GM12878 (cell line): ENCODE data around the gene TSHZ2. TPM values are rescaled to one million over a fixed set of nuclear protein-coding genes. Genes with fewer than 3 reads are reported as not detected.

Experiments
- ATAC-seq: fragments of 200-7000 bp; cut with Tn5 transposase; 3 replicates; pipeline ENCODE4 v1.9.1; 2020; ENCODE audit warnings: mild to moderate bottlenecking, moderate library complexity
- BruUV-seq: library from RNA; stranded (reverse); fragments of 400-500 nt; replicated peaks from 2 replicates; lab custom pipeline; 2021; lab: Mats Ljungman, UMichigan
- CTCF ChIA-PET: fragments of 300-600 bp; sonication (Branson Sonifier 250); formaldehyde crosslinking; extraction: SDS; loops from one replicate; lab custom pipeline; 2021; ENCODE audit warnings: inconsistent platforms; lab: Yijun Ruan, JAX
- POLR2A ChIA-PET: fragments of 350-600 bp; formaldehyde crosslinking; extraction: SDS; loops from one replicate; lab custom pipeline; 2021; ENCODE audit warnings: inconsistent platforms; lab: Charles Lee
- RAD21 ChIA-PET: fragments of 300-600 bp; sonication (Branson Sonifier 250); formaldehyde crosslinking; loops from one replicate; lab custom pipeline; 2023; ENCODE audit warnings: antibody characterized with exemption; ENCODE audit not compliant: unreplicated experiment; lab: Charles Lee
- SMC1A ChIA-PET: fragments of 300-600 bp; sonication (Branson Sonifier 250); formaldehyde crosslinking; loops from one replicate; lab custom pipeline; 2023; ENCODE audit not compliant: unreplicated experiment, uncharacterized antibody; lab: Charles Lee
- DNase-seq: peaks from one replicate; pipeline ENCODE4 v3.0.0-alpha.2; 2011; ENCODE audit warnings: low read depth, low spot score
- FAIRE-seq: peaks from 3 replicates; lab custom pipeline; 2011; peaks lifted over from hg19 to GRCh38; lab: Jason Lieb, UNC
- H2AFZ ChIP-seq: 2 replicates; pipeline ENCODE4 v1.6.0; 2011; ENCODE audit warnings: low read depth, low read length, control low read depth; ENCODE audit not compliant: control insufficient read depth
- H3K27ac ChIP-seq: 2 replicates; pipeline ENCODE4 v1.5.1; 2011; ENCODE audit warnings: control low read depth; ENCODE audit not compliant: control insufficient read depth, insufficient read depth
- H3K27me3 ChIP-seq, 2 experiments: replicated peaks in 1 of 2; 2 replicates each; pipeline versions ENCODE4 v1.6.0 to v1.6.1; 2011; ENCODE audit warnings: low read length in 1 of 2; ENCODE audit not compliant: control insufficient read depth in 2 of 2, insufficient read depth in 2 of 2
- H3K36me3 ChIP-seq, 2 experiments: 2 replicates each; pipeline ENCODE4 v1.5.1; 2011; ENCODE audit warnings: low read length in 1 of 2; ENCODE audit not compliant: control insufficient read depth in 2 of 2, insufficient read depth in 2 of 2
- H3K4me1 ChIP-seq: 2 replicates; pipeline ENCODE4 v1.6.1; 2011; ENCODE audit warnings: mild to moderate bottlenecking, low read length, moderate library complexity, mixed read lengths; ENCODE audit not compliant: control insufficient read depth, insufficient read depth
- H3K4me2 ChIP-seq: 2 replicates; pipeline ENCODE4 v1.6.0; 2011; ENCODE audit warnings: control low read depth; ENCODE audit not compliant: control insufficient read depth, insufficient read depth
- H3K4me3 ChIP-seq: fragments of 200-600 bp; sonication (generic); 2 replicates; pipeline ENCODE4 v1.5.1; 2016
- H3K79me2 ChIP-seq: 2 replicates; pipeline ENCODE4 v1.6.0; 2011; ENCODE audit warnings: low read length; ENCODE audit not compliant: control insufficient read depth, insufficient read depth
- H3K9ac ChIP-seq: 2 replicates; pipeline ENCODE4 v1.8.0; 2011; ENCODE audit warnings: low read length, control low read depth, mixed read lengths; ENCODE audit not compliant: control insufficient read depth, insufficient read depth
- H3K9me3 ChIP-seq: replicated peaks from 3 replicates; pipeline ENCODE4 v1.5.1; 2011; ENCODE audit warnings: mild to moderate bottlenecking, low read length; ENCODE audit not compliant: control insufficient read depth, insufficient read depth
- H4K20me1 ChIP-seq: 2 replicates; pipeline ENCODE4 v1.6.0; 2011; ENCODE audit not compliant: control insufficient read depth, insufficient read depth
- RAD21 ChIP-seq: IDR thresholded peaks from 2 replicates; pipeline ENCODE4 v1.6.1; 2011; ENCODE audit warnings: mild to moderate bottlenecking, low read depth, low read length, moderate library complexity; ENCODE audit not compliant: insufficient read depth
- RAD51 ChIP-seq: fragments of 450-650 bp; IDR thresholded peaks from 2 replicates; pipeline ENCODE4 v1.6.1; 2016; ENCODE audit warnings: moderate library complexity, mild to moderate bottlenecking, inconsistent platforms
- SMARCA5 ChIP-seq: fragments of 450-650 bp; IDR thresholded peaks from 2 replicates; pipeline ENCODE4 v1.6.1; 2017; ENCODE audit warnings: mild to moderate bottlenecking
- SMC3 ChIP-seq: IDR thresholded peaks from 2 replicates; pipeline ENCODE4 v1.6.1; 2011; ENCODE audit warnings: low read length, improper control_type of control experiment, borderline replicate concordance
- SP1 ChIP-seq: IDR thresholded peaks from one replicate; pipeline ENCODE4 v1.6.1; 2011; ENCODE audit warnings: low read depth, low read length
- TCF12 ChIP-seq: IDR thresholded peaks from 2 replicates; pipeline ENCODE4 v1.6.1; 2011; ENCODE audit warnings: low read depth, mild to moderate bottlenecking, low read length
- TCF3 ChIP-seq: IDR thresholded peaks from 2 replicates; pipeline ENCODE4 v1.6.1; 2012; ENCODE audit warnings: low read depth, mild to moderate bottlenecking, low read length, borderline replicate concordance; ENCODE audit not compliant: insufficient read depth
- YY1 ChIP-seq: IDR thresholded peaks from 2 replicates; pipeline ENCODE4 v1.6.1; 2011; ENCODE audit warnings: low read depth, mild to moderate bottlenecking, low read length
- ZNF274 ChIP-seq: IDR thresholded peaks from one replicate; pipeline ENCODE4 v1.8.0; 2011; ENCODE audit not compliant: insufficient read length, insufficient read depth
- WGBS: methylation state at CpG from one replicate; pipeline ENCODE4 v1.1.6; 2016; ENCODE audit warnings: low lambda C conversion rate; ENCODE audit not compliant: insufficient replicate concordance, insufficient coverage; ENCODE audit errors: missing lambda C conversion rate; 5-methylcytosine and 5-hydroxymethylcytosine counted together
- in situ Hi-C: fragments of 300-500 bp; cut with MboI; formaldehyde crosslinking; loops from 9 replicates; pipeline ENCODE4 v1.14.3; 2018; ENCODE audit warnings: mixed read lengths
- intact Hi-C: fragments of 100-400 bp; cut with micrococcal nuclease; formaldehyde crosslinking; loops from one replicate; pipeline ENCODE4 v1.14.2; 2022; ENCODE audit not compliant: unreplicated experiment
- polyA plus RNA-seq, 11 experiments: library from polyadenylated mRNA; depleted of rRNA in 4 of 11; unstranded in 6 of 11; stranded (reverse) in 5 of 11; fragments of >200 nt; fragmentation: Nextera tagmentation in 4 of 11; fragmentation: Illumina TruSeq in 1 of 11; extraction: Ambion mirVana in 4 of 11; extraction: Trizol in 1 of 11; gene quantifications; 1 replicate in 1 of 11; 2 replicates in 10 of 11; pipeline versions ENCODE4 v1.2.1 to v1.2.3, GENCODE V29; 2011 to 2016; ENCODE audit warnings: inconsistent platforms in 2 of 11, missing spikeins in 2 of 11, low read depth in 1 of 11
- total RNA-seq, 4 experiments: library from RNA; depleted of rRNA in 3 of 4; stranded (reverse); fragments of >200 nt in 3 of 4; fragmentation: Illumina TruSeq in 1 of 4; extraction: Trizol in 1 of 4; gene quantifications; 2 replicates each; pipeline versions ENCODE4 v1.2.1 to v1.2.3, GENCODE V29; 2013 to 2021
- TF ChIP-seq, protein P1 (sequence below), 3 experiments: IDR thresholded peaks in 2 of 3; conservative IDR thresholded peaks in 1 of 3; 2 replicates each; pipeline ENCODE4 v1.5.1; 2011; ENCODE audit warnings: low read depth in 3 of 3, low read length in 3 of 3, mild to moderate bottlenecking in 3 of 3, control low read depth in 2 of 3, moderate library complexity in 2 of 3, inconsistent platforms in 1 of 3, mixed read lengths in 1 of 3; ENCODE audit not compliant: control insufficient read depth in 2 of 3, insufficient read depth in 1 of 3; ENCODE audit errors: extremely low read depth in 1 of 3

The TSHZ2 gene
- total and polyA plus RNA-seq, 10 of the 15 experiments (the other 5 are each of a cell fraction or from before 2014, with no cell fraction given) = 0.01 to 0.86 (median 0.13) TPM; not detected in 2

DNA sequence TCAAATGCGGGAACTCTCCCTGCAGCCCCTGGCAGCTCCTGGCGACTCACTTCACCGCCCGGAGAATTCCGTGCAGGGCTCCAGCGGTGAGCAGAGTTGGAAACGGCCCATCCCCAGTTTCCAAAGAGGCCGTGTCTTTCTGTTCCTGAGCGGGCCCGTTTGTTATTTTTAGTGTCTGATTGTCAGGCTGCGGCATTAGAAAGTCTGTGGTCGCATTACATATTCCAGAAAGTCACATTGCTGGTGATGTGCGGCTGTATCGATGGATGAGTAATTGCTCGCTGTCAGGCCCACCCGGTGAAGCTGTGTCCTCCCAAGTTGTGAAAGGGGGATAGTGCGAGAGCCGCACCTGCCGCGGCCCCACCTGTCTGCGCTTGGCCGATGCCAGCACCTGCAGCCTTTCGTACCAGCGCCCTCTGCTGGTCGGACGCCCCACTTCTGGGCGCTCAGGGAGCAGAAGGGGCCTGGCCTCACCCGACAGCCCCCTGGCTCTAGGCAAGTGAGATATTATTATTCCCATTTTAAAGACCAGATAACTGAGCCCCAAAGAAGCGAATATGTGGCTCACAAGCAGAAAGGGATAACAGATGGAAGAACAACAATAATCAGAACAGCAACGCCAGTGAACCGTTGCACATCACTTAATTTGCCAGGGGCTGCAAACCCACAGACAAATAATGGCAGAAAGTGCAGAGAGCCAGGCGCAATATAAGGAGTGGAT is 244.9 kb downstream of the TSHZ2 start:
- FAIRE-seq (peak; percentile 35), DNase-seq (no peak), ATAC-seq (peak; percentile 97)
- ChIA-PET CTCF (interaction anchor here (0.6 to 2.7 kb wide), 11 partner anchors 19 to 907 kb away, joined by 3 to 12 read pairs (median 4); no protein-coding TSS in a partner anchor), POLR2A (no interaction called here), SMC1A (interaction anchor here (1.3 to 1.6 kb wide), 4 partner anchors 27 to 904 kb away, joined by 3 to 8 read pairs (median 6); no protein-coding TSS in a partner anchor), RAD21 (interaction anchor here (0.8 to 2.3 kb wide), 5 partner anchors 62 to 905 kb away, joined by 3 to 12 read pairs (median 3); no protein-coding TSS in a partner anchor)
- H3K27me3 ChIP-seq = no peaks in the 10 kb centered on the region
- TF ChIP-seq, protein P1, sequence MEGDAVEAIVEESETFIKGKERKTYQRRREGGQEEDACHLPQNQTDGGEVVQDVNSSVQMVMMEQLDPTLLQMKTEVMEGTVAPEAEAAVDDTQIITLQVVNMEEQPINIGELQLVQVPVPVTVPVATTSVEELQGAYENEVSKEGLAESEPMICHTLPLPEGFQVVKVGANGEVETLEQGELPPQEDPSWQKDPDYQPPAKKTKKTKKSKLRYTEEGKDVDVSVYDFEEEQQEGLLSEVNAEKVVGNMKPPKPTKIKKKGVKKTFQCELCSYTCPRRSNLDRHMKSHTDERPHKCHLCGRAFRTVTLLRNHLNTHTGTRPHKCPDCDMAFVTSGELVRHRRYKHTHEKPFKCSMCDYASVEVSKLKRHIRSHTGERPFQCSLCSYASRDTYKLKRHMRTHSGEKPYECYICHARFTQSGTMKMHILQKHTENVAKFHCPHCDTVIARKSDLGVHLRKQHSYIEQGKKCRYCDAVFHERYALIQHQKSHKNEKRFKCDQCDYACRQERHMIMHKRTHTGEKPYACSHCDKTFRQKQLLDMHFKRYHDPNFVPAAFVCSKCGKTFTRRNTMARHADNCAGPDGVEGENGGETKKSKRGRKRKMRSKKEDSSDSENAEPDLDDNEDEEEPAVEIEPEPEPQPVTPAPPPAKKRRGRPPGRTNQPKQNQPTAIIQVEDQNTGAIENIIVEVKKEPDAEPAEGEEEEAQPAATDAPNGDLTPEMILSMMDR (IDR thresholded peaks at IDR 0.05 in 2 of 3, conservative IDR thresholded peaks at IDR 0.05 in 1 of 3; ENCODE audit: control insufficient read depth in 2 of 3, extremely low read depth in 1 of 3, insufficient read depth in 1 of 3, low read depth in 3 of 3, low read length in 3 of 3) = peak; percentile 81 to 93 (median 83)
- TF ChIP-seq TCF3 (0 out of 2 replicates have a peak, but pooled peaks have one; percentile 49), YY1 (0 out of 2 replicates have a peak, but pooled peaks have one; percentile 43), RAD21 (peak; percentile 84), SMC3 (peak; percentile 83), SP1 (no peak), ZNF274 (no peak), TCF12 (peak; percentile 67; the same call in 1 of the 2 replicates), RAD51 (no peak), SMARCA5 (0 out of 2 replicates have a peak, but pooled peaks have one; percentile 34)
- H3K79me2 ChIP-seq = no peaks in the 10 kb centered on the region
- H3K27ac ChIP-seq = no peak overlapping the region
- no peaks in the 10 kb centered on the region for H3K4me1 ChIP-seq
- H3K4me2 ChIP-seq = no peak overlapping the region
- H3K9ac ChIP-seq = no peak overlapping the region
- no peak overlapping the region for H3K4me3 ChIP-seq
- no peaks in the 10 kb centered on the region; the same call in 2 of the 3 replicates for H3K9me3 ChIP-seq
- intact Hi-C loops = loop anchor here (2.0 to 5.0 kb wide), 3 partner anchors 470 to 904 kb away; no protein-coding TSS in a partner anchor
- in situ Hi-C loops = loop anchor here (10.0 kb wide), 1 partner anchor 902 kb away; no protein-coding TSS in a partner anchor
- no TSS peak for BruUV-seq
- H2AFZ ChIP-seq = no peak overlapping the region
- H4K20me1 ChIP-seq = no peaks in the 10 kb centered on the region
- no peaks in the 10 kb centered on the region for H3K36me3 ChIP-seq
- WGBS = 20% methylated on average over 32 of the region's 32 CpGs
